HEK293T (cell line): ENCODE measurements around the gene OR51B6.

Experiments used
- ARNT ChIP-seq: fragments of 450-650 bp; IDR thresholded peaks from 2 replicates; pipeline ENCODE4 v1.6.1; 2017; ENCODE audit warnings: mild to moderate bottlenecking
- BHLHE40 ChIP-seq: fragments of 450-650 bp; IDR thresholded peaks from 2 replicates; pipeline ENCODE4 v1.6.1; 2016; ENCODE audit warnings: mild to moderate bottlenecking, moderate library complexity, borderline replicate concordance
- FOXK2 ChIP-seq: fragments of 450-650 bp; IDR thresholded peaks from 2 replicates; pipeline ENCODE4 v1.6.1; 2016; ENCODE audit warnings: mild to moderate bottlenecking
- L3MBTL2 ChIP-seq: fragments of 450-650 bp; conservative IDR thresholded peaks from 2 replicates; pipeline ENCODE4 v1.6.1; 2016; ENCODE audit warnings: mild to moderate bottlenecking
- SP1 ChIP-seq: fragments of 450-650 bp; IDR thresholded peaks from 2 replicates; pipeline ENCODE4 v1.6.1; 2017
- TARDBP ChIP-seq: fragments of 450-650 bp; IDR thresholded peaks from 2 replicates; pipeline ENCODE4 v1.6.1; 2016

GRCh38 chr11:5304046-5304445 lies 47.3 kb upstream of the OR51B6 start:
- TF ChIP-seq BHLHE40: no peak
- no peak for TF ChIP-seq FOXK2
- TF ChIP-seq SP1: no peak
- no peak for TF ChIP-seq TARDBP
- TF ChIP-seq L3MBTL2: no peak
- TF ChIP-seq ARNT: no peak
